SK-N-SH treated with all-trans-retinoic acid at 6 μM for 48 hours (cell line): Measurements from ENCODE around the gene C11orf86.

Experiments used
- GLIS3 ChIP-seq: fragments of 250-450 bp; sonication (Bioruptor Pico); IDR thresholded peaks from 2 replicates; pipeline ENCODE4 v1.5.0; 2020; ENCODE audit warnings: mild to moderate bottlenecking, moderate library complexity
- ISL1 ChIP-seq: fragments of 250-450 bp; sonication (Bioruptor Pico); IDR thresholded peaks from 2 replicates; pipeline ENCODE4 v2.1.2; 2022; ENCODE audit warnings: mild to moderate bottlenecking, moderate library complexity
- ZFP3 ChIP-seq: fragments of 250-450 bp; sonication (Bioruptor Pico); IDR thresholded peaks from 2 replicates; pipeline ENCODE4 v1.5.0; 2020; ENCODE audit warnings: mild to moderate bottlenecking, moderate library complexity
- TF ChIP-seq, protein P1 (sequence below): fragments of 250-450 bp; sonication (Bioruptor Pico); IDR thresholded peaks from 2 replicates; pipeline ENCODE4 v1.8.0; 2020; ENCODE audit warnings: mild to moderate bottlenecking, moderate library complexity, borderline replicate concordance
- TF ChIP-seq, protein P2 (sequence below): fragments of 250-450 bp; sonication (Bioruptor Pico); IDR thresholded peaks from 2 replicates; pipeline ENCODE4 v1.5.1; 2021; ENCODE audit warnings: mild to moderate bottlenecking, moderate library complexity

DNA sequence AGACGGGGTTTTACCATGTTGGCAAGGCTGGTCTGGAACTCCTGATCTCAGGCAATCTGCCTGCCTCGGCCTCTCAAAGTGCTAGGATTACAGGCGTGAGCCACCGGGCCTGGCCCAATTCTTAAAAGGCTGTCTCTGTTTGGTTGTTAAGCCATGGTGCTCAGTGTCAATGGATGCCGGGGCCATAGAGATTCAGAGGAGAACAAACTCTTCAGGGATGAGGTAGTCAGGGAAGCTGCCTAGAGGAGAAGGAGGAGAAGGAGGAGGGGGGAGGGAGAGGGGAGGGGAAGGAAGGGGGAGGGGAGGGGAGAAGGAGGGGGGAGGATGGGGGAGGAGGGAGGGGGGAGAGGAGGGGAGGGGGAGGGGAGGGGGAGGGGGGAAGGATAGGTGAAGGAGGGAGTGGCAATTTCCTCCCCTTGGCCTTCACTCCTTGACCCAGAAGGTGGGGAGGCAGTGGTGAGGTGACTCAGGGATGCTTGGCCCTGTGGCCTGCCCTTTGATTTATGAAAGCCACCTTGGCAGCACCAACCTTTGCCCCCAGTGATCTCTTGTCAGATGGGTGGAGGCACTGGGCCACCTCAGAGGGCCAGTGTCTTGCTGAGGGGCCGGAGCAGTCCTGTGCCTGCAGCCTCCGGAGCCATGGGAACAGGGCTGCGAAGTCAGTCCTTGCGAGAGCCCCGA is at the start of gene C11orf86:
- TF ChIP-seq ISL1 (CRISPR knock-in tag) (no peak), GLIS3 (CRISPR knock-in tag) (no peak), ZFP3 (CRISPR knock-in tag) (no peak)
- TF ChIP-seq, protein P1, sequence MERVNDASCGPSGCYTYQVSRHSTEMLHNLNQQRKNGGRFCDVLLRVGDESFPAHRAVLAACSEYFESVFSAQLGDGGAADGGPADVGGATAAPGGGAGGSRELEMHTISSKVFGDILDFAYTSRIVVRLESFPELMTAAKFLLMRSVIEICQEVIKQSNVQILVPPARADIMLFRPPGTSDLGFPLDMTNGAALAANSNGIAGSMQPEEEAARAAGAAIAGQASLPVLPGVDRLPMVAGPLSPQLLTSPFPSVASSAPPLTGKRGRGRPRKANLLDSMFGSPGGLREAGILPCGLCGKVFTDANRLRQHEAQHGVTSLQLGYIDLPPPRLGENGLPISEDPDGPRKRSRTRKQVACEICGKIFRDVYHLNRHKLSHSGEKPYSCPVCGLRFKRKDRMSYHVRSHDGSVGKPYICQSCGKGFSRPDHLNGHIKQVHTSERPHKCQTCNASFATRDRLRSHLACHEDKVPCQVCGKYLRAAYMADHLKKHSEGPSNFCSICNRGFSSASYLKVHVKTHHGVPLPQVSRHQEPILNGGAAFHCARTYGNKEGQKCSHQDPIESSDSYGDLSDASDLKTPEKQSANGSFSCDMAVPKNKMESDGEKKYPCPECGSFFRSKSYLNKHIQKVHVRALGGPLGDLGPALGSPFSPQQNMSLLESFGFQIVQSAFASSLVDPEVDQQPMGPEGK (CRISPR knock-in tag): no peak
- TF ChIP-seq, protein P2, sequence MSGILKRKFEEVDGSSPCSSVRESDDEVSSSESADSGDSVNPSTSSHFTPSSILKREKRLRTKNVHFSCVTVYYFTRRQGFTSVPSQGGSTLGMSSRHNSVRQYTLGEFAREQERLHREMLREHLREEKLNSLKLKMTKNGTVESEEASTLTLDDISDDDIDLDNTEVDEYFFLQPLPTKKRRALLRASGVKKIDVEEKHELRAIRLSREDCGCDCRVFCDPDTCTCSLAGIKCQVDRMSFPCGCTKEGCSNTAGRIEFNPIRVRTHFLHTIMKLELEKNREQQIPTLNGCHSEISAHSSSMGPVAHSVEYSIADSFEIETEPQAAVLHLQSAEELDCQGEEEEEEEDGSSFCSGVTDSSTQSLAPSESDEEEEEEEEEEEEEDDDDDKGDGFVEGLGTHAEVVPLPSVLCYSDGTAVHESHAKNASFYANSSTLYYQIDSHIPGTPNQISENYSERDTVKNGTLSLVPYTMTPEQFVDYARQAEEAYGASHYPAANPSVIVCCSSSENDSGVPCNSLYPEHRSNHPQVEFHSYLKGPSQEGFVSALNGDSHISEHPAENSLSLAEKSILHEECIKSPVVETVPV (CRISPR knock-in tag): no peak
